Measurements from ENCODE around the gene SFXN5. TPM values are rescaled to one million over a fixed set of nuclear protein-coding genes. Genes with fewer than 3 reads are reported as not detected.

SFXN5 gene
- total RNA-seq, 1 experiment from 2014 or later: 31.3 TPM

- Mint-ChIP-seq H3K27ac (ENCODE audit: unreplicated experiment) (no peak overlapping the region), H3K4me3 (ENCODE audit: unreplicated experiment) (no peak overlapping the region), H3K36me3 (ENCODE audit: insufficient read depth, unreplicated experiment) (peaks cover 3% of the 10 kb centered on the region), H3K4me1 (ENCODE audit: low read depth, unreplicated experiment) (no peaks in the 10 kb centered on the region), H3K27me3 (ENCODE audit: insufficient read depth, unreplicated experiment) (no peaks in the 10 kb centered on the region), H3K9me3 (ENCODE audit: unreplicated experiment) (no peaks in the 10 kb centered on the region)
- no peaks in the 10 kb centered on the region for H3K36me3 ChIP-seq (ENCODE audit: control insufficient read depth, insufficient read depth, low read length)
- POLR2A ChIA-PET: interaction anchor here (0.6 kb wide), 1 partner anchor 31 kb away, joined by 3 read pairs; no protein-coding TSS in a partner anchor
- no peak for DNase-seq
- BruUV-seq (replicated peaks): no TSS peak
- no peaks in the 10 kb centered on the region for H3K27me3 ChIP-seq (replicated peaks; ENCODE audit: control insufficient read depth, insufficient read depth, low read length)
- no peaks in the 10 kb centered on the region for H3K4me1 ChIP-seq
- H3K4me3 ChIP-seq (ENCODE audit: low read depth, low read length): no peak overlapping the region
- no peak for TF ChIP-seq CTCF (IDR thresholded peaks at IDR 0.05; ENCODE audit: insufficient read depth in 1 of 2, low read depth in 1 of 2, low read length in 1 of 2, severe bottlenecking in 1 of 2, unreplicated experiment in 1 of 2)
- intact Hi-C loops (cut with micrococcal nuclease; ENCODE audit: unreplicated experiment): no loop called here
- H3K9me3 ChIP-seq: no peaks in the 10 kb centered on the region
- CTCF ChIA-PET: interaction anchor here (0.9 kb wide), 1 partner anchor 30 kb away, joined by 3 read pairs; no protein-coding TSS in a partner anchor
Observed at GRCh38 chr2:72943540-72944395, 127.7 kb downstream of the SFXN5 start.

GRCh38 chr2:72942881-72943418, 128.6 kb downstream of the SFXN5 start:
- ChIA-PET POLR2A (no interaction called here), CTCF (no interaction called here)
- no peaks in the 10 kb centered on the region for H3K27me3 ChIP-seq (replicated peaks; ENCODE audit: control insufficient read depth, insufficient read depth, low read length)
- intact Hi-C loops (cut with micrococcal nuclease; ENCODE audit: unreplicated experiment): no loop called here
- no peak for TF ChIP-seq CTCF (IDR thresholded peaks at IDR 0.05; ENCODE audit: insufficient read depth in 1 of 2, low read depth in 1 of 2, low read length in 1 of 2, severe bottlenecking in 1 of 2, unreplicated experiment in 1 of 2)
- Mint-ChIP-seq H3K4me3 (ENCODE audit: unreplicated experiment) (no peak overlapping the region), H3K4me1 (ENCODE audit: low read depth, unreplicated experiment) (no peaks in the 10 kb centered on the region), H3K27ac (ENCODE audit: unreplicated experiment) (no peak overlapping the region), H3K27me3 (ENCODE audit: insufficient read depth, unreplicated experiment) (no peaks in the 10 kb centered on the region), H3K36me3 (ENCODE audit: insufficient read depth, unreplicated experiment) (peaks cover 6% of the 10 kb centered on the region), H3K9me3 (ENCODE audit: unreplicated experiment) (no peaks in the 10 kb centered on the region)
- H3K4me3 ChIP-seq (ENCODE audit: low read depth, low read length): no peak overlapping the region
- no peaks in the 10 kb centered on the region for H3K4me1 ChIP-seq
- H3K9me3 ChIP-seq: no peaks in the 10 kb centered on the region
- BruUV-seq (replicated peaks): no TSS peak
- H3K36me3 ChIP-seq (ENCODE audit: control insufficient read depth, insufficient read depth, low read length): no peaks in the 10 kb centered on the region
- no peak for DNase-seq

GRCh38 chr2:72942293-72942692, 129.2 kb downstream of the SFXN5 start:
- H3K36me3 Mint-ChIP-seq (ENCODE audit: insufficient read depth, unreplicated experiment): peaks cover 6% of the 10 kb centered on the region
- no peak for DNase-seq
- BruUV-seq (replicated peaks): no TSS peak
- TF ChIP-seq CTCF (IDR thresholded peaks at IDR 0.05; ENCODE audit: insufficient read depth in 1 of 2, low read depth in 1 of 2, low read length in 1 of 2, severe bottlenecking in 1 of 2, unreplicated experiment in 1 of 2): no peak
- no peaks in the 10 kb centered on the region for H3K36me3 ChIP-seq (ENCODE audit: control insufficient read depth, insufficient read depth, low read length)
- POLR2A ChIA-PET: no interaction called here
- no peaks in the 10 kb centered on the region for H3K4me1 ChIP-seq
- H3K4me3 Mint-ChIP-seq (ENCODE audit: unreplicated experiment): no peak overlapping the region
- CTCF ChIA-PET: no interaction called here
- H3K9me3 Mint-ChIP-seq (ENCODE audit: unreplicated experiment): no peaks in the 10 kb centered on the region
- no peaks in the 10 kb centered on the region for H3K27me3 Mint-ChIP-seq (ENCODE audit: insufficient read depth, unreplicated experiment)
- no peak overlapping the region for H3K4me3 ChIP-seq (ENCODE audit: low read depth, low read length)
- intact Hi-C loops (cut with micrococcal nuclease; ENCODE audit: unreplicated experiment): no loop called here
- H3K27ac Mint-ChIP-seq (ENCODE audit: unreplicated experiment): no peak overlapping the region
- no peaks in the 10 kb centered on the region for H3K27me3 ChIP-seq (replicated peaks; ENCODE audit: control insufficient read depth, insufficient read depth, low read length)
- H3K9me3 ChIP-seq: no peaks in the 10 kb centered on the region
- H3K4me1 Mint-ChIP-seq (ENCODE audit: low read depth, unreplicated experiment): no peaks in the 10 kb centered on the region

Data from Caco-2 (cell line).